HG03442 (cell line): Measurements from ENCODE around the gene NTNG2.
A peak's percentile ranks its signal among the peaks of the same experiment; 100 is the strongest.

Experiments used
- ATAC-seq: cut with Tn5 transposase; IDR thresholded peaks from one replicate; pipeline ENCODE4 v1.9.1; 2021; ENCODE audit warnings: mild to moderate bottlenecking, moderate library complexity; ENCODE audit not compliant: unreplicated experiment

Gene NTNG2

DNA sequence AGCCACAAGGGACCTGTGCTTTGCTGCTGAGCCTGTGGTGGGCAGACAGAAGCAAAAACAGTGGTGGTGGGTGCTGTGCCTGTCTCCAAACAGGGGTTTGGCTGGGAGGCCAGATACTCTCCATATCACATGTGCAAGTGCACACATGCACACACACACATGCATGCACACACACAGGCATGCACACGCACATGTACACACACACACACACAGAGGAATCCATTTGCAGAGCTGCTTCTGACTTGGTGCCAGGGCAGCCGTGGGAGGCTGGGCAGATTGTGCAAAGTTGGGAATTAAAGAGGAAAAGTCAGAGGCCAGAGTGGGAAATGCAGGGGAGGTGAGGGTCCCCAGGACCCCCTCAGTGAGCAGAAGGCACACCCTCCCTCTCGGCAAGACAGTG, 71.3 kb downstream of the NTNG2 start:
- ATAC-seq, result no peak

GRCh38 chr9:132234535-132234934, 72.7 kb downstream of the NTNG2 start:
- ATAC-seq, result no peak

DNA sequence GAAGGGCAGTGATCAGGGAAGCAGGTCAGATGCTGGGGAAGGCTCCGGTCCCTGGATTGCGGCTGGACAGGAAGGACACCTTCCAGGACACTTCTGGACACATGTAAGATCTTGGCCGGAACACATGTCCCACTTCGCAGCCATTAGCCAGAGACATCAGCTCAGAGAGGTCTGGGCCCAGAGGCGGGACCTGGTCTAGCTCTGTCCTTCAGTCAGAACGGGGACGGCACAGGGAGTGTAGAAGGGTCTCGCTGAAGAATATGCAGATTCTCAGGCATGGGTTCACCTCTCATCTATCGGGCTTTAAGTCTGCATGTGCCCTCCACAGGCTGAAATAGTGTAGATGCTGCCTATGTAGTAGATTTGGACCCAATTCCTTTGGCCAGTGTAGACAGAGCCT, 73.3 kb downstream of the NTNG2 start:
- ATAC-seq, result no peak

DNA sequence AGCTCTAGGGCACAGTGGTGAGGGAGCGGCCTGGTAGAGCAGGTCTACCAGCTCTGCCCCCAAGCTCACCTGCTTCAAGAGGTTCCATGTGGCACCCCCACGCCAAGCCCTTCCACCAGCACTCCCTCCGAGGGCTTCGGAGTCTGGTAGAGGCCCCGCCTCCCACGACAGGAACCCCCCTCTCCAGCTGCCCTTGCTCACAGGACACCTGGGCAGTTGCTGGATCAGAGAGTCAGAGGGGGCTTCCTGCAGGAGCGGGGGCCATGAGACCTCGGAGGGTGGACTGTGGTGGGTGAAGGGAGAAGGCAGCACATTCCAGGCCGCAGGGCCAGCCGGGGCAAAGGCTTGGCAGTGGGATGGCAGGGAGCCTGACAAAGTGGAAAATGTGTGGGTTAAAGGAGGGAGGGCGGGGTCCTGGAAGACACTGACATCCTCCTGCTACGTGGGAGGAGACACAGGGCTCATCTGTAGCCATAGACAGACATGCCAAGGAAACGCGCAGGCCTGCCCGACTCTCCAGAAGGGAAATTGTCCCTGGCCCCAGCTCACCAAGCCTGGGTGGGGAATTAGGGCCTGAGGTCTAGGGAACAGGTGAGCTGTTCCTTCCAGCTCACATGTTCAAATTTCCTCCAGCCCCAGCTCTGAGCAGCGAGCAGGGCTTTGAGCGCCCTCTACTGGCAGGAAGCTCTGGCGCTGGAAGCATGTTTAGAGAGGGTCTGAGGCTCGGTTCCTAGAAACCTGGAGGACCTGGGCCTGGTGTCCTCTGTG, 74.2 kb downstream of the NTNG2 start:
- no peak for ATAC-seq

DNA sequence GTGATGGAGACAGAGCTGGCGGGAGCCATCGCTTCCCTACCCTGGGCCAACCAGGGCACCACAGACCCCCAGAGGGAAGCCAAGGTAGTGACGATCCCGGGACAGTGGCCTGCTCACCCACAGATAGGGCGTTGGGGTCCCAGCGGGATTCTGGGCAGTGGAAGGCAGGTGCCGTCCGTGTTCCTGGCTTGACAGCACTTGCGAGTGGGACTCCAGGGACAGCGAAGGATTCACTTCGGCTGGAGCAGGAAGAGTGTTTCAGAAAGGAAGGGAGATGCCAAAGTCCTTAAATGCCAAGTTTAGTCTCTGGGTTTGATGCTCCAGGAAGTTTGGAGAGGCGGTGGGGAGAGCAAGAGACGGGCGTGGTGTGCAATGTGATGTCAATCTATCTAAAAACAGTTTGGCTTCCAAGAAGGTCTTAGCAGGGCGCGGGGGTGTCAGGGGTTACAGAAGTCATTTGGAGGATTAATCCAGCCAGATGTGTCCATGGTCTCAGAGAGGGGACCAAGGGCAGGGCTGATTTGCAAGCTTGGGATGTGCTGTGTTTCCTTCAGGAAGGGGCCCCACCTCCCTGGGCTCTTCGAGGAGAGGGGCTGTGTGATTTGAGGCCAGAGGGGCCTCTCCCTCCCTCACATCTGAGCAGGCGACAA, 74.9 kb downstream of the NTNG2 start:
- ATAC-seq, result no peak

DNA sequence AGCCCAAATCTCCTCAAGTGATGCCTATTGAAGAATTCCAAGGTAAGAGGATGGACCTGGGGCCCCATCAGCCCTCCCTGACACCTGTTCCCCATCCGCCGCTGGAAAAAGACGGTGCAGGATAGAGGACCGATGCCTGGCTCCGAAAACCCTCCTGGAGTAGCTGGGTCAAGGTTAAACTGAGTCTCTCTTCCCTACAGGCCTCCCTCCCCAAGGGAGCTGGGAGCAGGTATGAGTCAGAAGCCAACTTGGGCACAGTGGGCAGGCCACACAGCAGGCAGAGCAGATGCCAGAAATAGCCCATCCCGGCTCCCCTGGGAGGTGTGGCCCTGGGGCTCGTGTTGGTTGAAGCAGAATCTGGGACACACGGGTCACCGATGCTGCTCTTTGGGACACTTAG, 75.6 kb downstream of the NTNG2 start:
- no peak for ATAC-seq

DNA sequence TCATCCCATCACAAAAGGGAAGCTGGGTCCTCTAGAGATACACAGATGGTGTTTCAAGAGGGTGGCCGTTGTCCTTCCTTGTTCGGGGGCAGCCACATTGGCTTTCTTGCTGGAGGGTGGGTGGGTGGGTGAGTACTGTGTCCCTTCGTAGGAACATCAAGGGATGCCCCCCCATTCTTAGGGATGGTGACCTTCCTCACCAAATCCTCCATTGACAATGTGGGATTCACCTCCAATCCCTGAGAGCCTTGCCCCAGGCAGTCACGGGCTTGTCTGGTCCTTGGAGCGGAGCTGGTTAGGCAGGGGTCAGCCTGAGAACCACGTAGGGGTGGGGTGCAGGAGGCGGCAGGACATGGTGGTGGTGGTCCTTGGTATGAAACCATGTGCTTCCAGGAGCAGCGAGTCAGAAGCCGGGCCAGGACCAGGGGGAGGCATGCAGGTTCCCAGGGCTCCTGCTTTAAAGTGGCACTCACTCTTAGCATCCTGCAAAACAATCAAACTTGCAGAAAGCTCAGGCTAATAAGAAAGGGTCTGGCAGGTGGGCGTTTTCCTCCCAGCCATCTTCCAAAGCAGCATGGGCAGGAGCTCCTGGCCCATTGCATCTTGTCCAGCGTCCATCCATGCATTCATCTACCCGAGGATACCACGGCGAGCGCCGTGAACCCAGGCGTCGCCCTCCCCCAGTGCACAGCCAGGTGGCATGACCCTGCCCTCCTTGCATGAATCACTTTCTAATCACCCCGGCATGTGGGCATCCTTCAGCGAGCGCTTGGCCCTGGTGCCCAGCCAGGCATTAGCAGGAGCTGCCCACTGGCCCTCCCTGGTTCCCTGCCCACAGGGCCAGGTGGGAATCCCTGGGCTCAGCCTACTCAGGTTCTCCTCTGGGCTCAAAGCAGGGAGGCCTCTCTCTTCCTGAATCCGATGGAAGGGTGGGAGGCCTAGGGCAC, 76.4 kb downstream of the NTNG2 start:
- ATAC-seq, result no peak

DNA sequence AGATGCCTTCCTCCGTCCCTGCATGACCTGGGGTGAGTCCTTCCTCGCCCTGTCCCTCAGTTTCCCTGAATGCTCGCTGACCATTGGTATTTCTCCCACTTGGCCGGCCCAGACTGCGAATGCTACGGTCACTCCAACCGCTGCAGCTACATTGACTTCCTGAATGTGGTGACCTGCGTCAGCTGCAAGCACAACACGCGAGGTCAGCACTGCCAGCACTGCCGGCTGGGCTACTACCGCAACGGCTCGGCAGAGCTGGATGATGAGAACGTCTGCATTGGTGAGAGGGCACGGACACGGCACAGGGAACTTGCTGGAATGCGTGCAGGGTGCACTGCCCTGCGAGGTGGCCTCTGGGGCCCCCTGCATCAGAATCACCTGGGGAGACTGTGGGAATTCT, 77.1 kb downstream of the NTNG2 start:
- no peak for ATAC-seq

- ATAC-seq, result no peak
Measured at GRCh38 chr9:132239518-132239917, 77.7 kb downstream of the NTNG2 start.

DNA sequence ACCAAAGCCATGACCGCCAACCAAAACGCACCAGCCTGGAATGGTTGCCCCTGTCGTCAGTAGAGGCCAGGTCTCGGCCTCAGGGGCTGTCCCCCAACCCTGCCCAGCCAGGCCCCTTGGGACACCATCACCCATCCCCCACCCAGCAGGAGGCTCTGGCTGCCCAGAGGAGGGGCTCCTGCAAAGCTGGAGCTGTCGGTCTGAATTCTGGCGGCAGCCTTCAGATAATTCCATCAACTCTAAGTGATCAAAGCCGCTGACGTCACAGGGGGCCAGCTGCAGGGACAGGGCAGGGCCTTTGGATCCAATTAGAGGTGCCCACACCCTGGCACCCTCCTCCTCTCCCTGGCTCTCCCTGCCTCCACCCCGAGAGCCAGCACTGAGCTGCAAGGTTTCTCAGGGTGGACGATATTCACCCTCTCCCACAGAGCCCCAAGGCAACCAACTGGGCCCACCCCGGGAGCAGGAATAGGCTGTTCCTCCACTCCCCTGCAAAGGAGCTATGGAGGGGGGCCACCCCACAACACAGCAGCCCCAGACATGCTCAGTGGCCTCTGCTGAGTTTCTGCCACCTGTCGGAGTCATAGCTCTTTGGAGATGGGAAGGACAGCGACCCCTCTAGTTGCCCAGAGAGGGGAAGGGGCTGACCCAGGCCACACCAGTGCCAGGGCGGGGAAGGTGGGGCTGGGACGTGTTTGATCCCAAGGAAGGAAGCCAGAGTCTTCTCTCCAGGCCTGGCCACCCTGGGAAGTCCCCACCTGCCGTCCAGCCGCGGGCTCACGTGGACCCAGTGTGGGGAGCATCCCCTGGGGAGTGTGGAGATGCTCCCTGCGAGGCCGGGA, 78.4 kb downstream of the NTNG2 start:
- ATAC-seq, result peak; percentile 1

- ATAC-seq, result peak; percentile 69
Measured at GRCh38 chr9:132240841-132241482, 79.1 kb downstream of the NTNG2 start.

DNA sequence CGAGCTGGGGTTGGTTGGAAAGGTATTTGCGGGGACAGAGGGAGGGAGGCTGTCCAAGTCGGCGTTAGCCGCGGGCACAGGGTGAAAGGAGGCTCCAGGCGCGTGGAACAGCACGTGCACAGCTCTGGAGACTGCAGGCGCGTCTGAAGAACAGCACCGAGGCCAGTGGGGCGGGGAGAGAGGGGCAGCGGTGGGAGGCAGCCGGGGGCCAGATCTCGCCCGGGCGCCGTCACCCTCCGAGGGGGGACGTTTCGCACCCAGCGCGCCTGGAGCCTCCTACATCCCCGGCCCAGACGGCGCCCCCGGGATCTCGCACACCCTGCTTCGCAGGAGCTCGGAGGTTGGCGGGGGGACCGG, 79.6 kb downstream of the NTNG2 start:
- no peak for ATAC-seq

DNA sequence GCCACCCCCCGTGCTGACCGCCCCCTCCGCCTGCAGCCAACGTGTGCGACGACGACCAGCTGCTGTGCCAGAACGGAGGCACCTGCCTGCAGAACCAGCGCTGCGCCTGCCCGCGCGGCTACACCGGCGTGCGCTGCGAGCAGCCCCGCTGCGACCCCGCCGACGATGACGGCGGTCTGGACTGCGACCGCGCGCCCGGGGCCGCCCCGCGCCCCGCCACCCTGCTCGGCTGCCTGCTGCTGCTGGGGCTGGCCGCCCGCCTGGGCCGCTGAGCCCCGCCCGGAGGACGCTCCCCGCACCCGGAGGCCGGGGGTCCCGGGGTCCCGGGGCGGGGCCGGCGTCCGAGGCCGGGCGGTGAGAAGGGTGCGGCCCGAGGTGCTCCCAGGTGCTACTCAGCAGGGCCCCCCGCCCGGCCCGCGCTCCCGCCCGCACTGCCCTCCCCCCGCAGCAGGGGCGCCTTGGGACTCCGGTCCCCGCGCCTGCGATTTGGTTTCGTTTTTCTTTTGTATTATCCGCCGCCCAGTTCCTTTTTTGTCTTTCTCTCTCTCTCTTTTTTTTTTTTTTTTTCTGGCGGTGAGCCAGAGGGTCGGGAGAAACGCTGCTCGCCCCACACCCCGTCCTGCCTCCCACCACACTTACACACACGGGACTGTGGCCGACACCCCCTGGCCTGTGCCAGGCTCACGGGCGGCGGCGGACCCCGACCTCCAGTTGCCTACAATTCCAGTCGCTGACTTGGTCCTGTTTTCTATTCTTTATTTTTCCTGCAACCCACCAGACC, 80.2 kb downstream of the NTNG2 start:
- no peak for ATAC-seq

- no peak for ATAC-seq
Measured at GRCh38 chr9:132242621-132243155, 80.8 kb downstream of the NTNG2 start.

DNA sequence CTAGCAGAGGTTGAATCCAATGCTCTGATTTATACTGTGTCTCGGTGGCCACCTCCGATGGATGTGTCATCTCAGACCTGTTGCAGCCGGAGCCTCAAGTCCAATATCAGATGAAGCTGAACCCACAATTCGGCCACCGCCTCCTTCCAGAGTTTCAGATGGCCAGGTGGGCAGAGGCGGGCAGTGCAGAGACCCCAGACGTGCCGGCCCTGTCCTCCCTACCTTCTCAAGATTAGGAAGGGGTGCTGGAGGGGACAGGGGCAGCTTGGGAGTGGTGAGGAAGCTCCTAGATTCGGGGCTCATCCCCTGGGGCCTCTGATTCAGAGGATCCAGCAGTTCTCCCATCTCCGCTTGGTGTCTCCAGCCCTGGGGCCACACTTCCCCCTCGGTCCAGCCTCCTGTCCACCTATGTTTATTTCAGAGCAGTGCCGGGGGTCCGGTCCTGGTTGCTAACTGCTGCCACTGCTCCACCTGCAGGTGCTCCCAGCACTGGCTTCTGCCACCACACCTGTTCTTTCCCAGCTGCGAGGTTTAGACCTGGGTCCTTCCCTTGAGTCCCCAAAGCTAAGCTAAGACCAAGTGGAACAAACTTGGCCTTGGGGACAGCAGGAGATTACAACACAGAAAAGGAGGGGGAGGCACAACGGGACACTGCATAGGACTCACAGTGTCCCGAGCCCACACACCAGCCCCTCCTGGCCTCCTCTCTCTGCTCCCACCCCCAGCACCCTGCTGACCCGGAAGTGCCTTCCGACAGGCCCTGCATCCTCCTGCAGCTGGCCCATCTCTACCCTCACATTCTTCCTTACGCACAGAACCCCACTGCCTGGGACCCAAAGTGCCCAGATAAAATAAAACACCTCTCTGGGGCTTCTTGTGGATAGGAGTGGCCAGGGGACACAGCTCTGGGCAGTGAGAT, 81.6 kb downstream of the NTNG2 start:
- ATAC-seq, result no peak

- ATAC-seq, result no peak
Measured at GRCh38 chr9:132244582-132245455, 83.0 kb downstream of the NTNG2 start.

- ATAC-seq, result no peak
Measured at GRCh38 chr9:132245465-132245864, 83.6 kb downstream of the NTNG2 start.
